ENCODE data around the gene TBCB.
A peak's percentile ranks its signal among the peaks of the same experiment; 100 is the strongest.
"Not testable (repeated sequence)": the region's sequence is repeated elsewhere in the genome, so short reads cannot be mapped to it uniquely, and the experiment has no call there.

TBCB gene

GRCh38 chr19:36115453-36116343 lies at the start of gene TBCB:
TSS of gene TBCB (plus strand) at chr19:36115468. CDS start at chr19:36115561, 93 bp downstream.
- peak; percentile 86 for DNase-seq (ENCODE audit: low read depth)

DNA sequence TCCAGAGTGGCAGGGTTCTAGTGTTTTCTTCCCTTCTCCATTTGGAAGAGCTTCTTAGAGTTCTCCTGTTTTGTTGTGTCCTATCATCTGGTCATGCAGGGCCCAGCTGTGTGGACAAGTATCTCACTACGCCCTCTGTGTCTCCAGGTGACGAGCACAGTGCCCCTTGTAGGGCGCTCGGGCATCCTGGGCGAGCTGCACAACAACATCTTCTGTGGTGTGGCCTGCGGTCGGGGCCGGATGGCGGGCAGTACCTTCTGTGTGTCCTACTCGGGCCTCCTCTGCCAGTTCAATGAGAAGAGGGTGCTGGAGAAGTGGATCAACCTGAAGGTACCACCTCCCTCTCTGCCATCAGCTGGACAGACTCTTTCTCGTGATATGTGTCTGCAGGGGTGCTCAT lies 47.6 kb upstream of the TBCB start:
- DNase-seq (ENCODE audit: low read depth), result no peak

DNA sequence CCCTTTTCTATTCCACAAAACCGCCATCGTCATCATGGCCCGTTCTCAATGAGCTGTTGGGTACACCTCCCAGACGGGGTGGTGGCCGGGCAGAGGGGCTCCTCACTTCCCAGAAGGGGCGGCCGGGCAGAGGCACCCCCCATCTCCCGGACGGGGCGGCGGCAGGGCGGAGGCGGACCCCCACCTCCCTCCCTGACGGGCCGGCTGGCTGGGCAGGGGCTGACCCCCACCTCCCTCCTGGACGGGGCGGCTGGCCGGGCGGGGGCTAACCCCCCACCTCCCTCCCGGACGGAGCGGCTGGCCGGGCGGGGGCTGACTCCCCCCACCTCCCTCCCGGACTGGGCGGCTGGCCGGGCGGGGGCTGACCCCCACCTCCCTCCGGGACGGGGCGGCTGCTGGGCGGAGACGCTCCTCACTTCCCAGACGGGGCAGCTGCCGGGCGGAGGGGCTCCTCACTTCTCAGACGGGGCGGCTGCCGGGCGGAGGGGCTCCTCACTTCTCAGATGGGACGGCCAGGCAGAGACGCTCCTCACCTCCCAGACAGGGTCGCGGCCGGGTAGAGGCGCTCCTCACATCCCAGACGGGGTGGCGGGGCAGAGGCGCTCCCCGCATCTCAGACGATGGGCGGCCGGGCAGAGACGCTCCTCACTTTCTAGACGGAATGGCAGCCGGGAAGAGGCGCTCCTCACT lies 46.3 kb upstream of the TBCB start:
- not testable (repeated sequence) for DNase-seq (ENCODE audit: low read depth)

DNA sequence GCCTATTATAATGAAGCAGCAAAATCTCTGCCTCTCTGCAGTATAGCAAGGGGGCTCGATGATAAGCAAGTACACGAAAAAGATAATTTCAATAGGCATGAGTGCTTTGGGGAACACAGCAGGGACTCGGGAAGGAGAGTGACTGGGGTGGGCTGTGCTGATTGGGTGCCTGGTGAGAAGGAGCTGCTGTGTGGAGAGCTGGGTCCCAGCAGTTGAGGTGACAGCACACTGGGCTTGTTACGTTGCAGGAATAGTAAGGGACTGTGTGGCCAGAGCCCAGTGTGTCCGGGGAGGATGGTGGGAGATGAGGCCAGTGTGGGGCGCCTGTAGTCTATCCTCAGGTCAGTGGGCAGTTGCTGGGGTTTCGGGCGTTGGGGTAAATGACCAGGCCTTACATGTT lies 43.2 kb upstream of the TBCB start:
- no peak for DNase-seq (ENCODE audit: low read depth)

- DNase-seq (ENCODE audit: low read depth), result no peak
These were observed 42.0 kb upstream of the TBCB start for GRCh38 chr19:36073121-36073876.

DNA sequence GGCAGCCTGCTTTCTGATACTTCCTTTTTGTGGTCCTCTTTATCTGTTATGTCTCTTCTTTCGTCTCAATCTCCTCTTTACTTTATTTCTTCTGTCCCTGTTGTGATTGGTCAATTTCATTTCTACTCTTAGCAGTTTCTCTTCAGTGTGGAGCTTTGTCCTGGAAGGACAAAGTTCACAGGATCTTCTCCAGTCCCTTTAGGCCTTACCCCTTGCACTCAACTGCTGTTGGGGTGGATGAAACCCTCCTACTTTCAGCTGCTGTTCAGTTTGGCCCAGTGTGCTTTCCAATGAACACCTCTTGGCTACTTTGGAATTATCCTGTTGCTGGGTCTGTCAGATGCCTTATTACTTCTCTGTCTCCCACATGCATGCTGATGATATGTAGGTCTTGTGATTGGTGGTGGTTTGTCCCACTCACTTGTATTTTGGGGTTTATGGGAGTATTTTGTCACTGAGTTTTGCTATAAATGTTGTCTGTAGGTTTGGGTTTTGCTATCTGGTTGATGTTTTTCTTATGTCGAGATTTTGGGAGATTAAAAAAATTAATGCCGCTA lies 35.8 kb upstream of the TBCB start:
- no peak for DNase-seq (ENCODE audit: low read depth)

GRCh38 chr19:36081385-36081784 lies 33.9 kb upstream of the TBCB start:
- no peak for DNase-seq (ENCODE audit: low read depth)

DNA sequence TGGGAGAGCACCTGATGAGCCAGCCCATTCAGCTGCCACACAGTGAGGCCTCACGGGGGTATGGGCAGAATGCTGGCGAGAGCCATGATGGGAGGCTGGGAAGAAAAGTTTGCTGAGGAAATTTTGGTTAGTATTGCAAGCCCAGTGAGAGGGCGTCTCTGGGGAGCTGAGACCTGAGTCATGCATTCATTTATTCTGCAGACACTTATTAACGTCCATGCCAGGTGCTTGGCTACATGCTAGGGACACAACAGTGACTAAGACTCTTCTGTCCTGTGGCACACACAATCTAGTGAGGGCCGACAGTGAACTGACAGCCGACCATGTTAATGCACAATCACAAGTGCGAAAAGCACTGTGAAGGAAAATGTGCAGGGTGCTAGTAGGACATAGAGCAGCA lies 33.4 kb upstream of the TBCB start:
- DNase-seq (ENCODE audit: low read depth), result no peak

- DNase-seq (ENCODE audit: low read depth), result no peak
These were observed 32.4 kb upstream of the TBCB start for GRCh38 chr19:36082916-36083315.

DNA sequence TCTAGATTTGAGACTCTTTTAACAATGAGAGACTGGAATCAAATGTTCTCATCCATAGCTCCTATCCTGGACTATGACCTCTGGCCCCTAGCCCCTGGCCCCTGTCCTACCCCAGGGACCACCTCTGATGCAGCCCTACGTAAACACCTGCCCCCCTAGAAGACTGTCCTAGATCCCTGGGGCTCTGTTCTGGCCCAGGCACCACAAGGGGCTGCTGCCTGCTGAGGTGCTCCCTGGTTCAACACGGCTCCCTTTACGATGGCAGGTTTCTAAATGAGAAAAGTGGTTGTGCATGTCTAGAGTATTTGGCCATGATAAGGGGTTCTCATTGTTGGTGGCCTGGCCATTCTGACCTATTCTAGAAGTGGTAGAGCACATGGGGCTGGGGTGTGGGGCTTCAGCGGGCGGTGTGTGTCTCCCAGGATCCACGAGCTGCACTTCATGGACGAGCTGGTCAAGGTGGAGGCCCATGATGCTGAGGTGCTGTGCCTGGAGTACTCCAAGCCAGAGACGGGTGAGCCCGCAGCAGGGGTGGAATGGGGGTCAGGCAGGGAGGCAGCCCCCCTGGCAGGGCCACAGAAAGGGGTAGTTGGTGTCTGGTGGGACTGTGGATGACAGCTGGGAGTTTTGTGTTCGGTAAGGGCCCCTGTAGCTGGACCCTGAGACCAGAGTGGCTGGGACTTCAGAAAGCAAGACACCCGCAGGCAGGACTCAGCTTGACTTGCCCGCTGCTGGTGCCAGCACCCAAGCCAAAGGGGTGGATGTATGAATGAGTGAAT lies 30.8 kb upstream of the TBCB start:
- no peak for DNase-seq (ENCODE audit: low read depth)

DNA sequence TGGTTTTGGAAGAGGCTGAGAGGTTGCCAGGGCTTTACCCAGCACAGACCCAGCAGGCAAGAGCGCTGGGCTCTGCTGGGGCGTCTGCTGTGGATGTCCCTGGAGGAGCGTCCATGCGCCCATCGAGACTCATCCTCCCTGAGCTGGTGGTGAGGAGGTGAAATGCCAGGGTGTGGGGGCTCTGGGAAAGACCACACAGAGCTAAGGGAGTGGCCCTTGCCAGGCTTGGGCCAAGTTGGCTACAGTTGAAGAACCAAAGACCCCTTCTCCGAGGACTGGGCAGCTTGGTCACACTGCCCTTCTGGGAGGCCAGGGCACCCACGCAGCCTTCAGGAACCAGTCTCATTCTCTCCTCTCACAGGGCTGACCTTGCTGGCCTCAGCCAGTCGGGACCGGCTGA lies 28.9 kb upstream of the TBCB start:
- no peak for DNase-seq (ENCODE audit: low read depth)

- no peak for DNase-seq (ENCODE audit: low read depth)
These were observed 25.4 kb upstream of the TBCB start for GRCh38 chr19:36089847-36090246.

DNA sequence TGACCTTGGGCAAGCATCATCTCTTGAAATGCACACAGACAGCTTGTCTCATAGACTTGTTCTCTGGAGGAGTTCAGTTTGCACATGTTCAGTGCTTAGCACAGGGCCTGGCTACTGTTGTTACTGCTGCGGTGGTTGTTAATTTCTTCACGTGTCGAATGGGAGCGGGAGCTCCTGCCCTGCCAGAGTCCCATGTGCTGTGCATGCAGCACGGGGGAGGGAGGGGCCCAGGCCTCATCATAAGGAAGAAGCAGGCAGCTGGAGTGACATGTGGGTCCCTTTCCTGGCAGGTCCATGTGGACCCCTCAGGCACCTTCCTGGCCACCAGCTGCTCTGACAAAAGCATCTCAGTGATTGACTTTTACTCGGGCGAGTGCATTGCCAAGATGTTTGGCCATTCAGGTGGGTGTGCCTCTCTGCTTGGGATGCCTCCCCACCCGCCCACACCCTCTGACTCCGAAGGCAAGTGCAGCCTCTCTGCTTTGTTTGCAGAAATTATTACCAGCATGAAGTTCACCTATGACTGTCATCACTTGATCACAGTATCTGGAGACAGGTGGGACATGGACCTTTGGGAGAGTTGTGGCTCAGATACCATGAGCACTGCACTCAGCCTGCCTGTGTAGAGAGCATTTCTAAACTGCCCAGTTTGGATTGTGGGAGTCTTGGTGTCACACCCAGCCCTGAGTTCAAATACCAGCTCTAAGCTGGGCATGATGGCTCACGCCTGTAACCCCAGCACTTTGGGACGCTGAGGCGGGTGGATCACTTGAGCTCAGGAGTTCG lies 24.2 kb upstream of the TBCB start:
- DNase-seq (ENCODE audit: low read depth), result no peak

- no peak for DNase-seq (ENCODE audit: low read depth)
These were observed 22.7 kb upstream of the TBCB start for GRCh38 chr19:36092566-36092965.

DNA sequence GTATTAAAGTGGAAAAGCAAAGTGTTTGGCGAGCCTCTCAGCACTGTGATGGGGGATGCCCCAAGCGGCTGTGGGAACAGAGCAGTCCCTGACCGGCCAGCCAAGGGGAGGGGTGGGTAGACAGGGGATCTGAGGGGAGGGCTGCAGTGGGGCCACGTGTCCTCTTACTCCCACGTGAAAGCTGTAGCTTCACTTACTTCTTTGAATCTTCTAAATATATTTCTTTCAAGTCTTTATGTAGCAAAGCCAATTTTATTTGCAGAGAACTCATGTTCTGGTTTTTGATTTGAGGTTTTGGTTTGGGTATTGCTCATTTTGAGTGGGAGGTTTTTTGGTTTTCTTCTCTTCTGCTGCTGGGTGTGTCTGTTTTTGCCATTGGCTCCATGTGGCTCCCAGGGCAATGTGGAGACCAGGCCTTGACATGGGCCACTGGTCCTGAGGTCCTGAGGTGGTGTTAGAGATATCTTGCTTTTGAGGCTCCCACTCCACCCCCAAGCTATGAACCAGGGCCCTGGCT lies 22.1 kb upstream of the TBCB start:
- no peak for DNase-seq (ENCODE audit: low read depth)

DNA sequence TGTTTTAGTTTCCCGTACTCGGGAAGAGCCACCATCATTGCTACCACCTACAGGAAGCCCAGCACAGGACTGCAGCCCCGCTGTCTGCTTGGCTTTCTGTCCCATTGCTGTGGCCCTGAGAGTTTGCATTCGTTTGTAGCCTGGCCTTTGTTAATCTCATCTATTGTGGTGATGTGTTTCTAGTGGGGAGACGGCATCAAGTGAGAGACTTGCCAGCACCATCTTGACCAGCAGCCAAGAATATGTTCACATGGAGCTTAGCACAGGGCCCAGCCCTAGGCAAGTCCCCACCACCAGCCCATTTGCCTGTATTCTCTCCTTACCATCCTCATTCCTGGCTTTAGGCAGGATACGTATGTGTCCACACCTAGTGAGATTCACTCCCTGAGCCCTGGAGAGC lies 21.6 kb upstream of the TBCB start:
- DNase-seq (ENCODE audit: low read depth), result no peak

DNA sequence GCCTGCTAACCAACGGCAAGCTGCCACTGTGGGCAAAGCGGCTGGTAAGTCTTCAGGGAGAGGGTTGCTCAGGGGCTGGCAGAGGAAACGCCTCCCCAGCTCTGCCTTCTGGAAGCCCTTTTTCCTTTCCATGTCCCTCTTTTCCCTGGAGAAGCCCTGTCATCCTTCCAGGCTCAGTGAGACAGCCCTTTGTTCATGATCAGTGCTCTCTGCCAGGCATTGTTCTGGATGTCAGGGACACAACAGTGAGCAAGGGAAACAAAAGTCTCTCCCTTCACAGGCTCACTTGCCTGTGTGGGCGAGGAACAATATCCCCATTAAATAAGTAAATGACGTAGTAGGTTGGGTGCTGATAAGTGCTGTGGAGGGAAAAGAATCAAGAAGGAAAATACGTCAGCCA lies 18.2 kb upstream of the TBCB start:
- DNase-seq (ENCODE audit: low read depth), result no peak

DNA sequence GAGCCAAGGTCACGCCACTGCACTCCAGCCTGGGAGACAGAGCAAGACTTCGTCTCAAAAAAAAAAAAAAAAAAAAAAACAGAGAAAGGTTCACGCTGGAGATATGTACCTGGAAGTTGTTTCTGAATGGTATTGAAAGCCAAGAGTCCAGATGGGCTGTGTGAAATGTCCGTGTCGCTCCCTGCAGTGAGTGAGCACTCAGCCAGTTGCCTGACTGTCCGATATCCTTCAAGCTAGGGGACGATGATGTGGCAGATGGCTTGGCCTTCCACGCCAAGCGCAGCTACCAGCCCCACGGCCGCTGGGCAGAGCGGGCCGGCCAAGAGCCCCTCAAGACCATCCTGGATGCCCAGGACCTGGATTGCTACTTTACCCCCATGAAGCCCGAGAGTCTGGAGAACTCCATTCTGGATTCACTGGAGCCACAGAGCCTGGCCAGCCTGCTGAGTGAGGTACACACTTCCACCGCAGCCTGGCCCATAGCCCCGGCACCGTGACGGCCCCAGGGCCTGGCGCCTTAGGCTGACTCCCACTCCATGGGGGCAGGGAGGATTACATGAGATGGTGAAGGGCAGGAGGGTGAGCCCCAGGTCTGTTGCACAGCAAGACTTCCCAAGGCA lies 16.0 kb upstream of the TBCB start:
- DNase-seq (ENCODE audit: low read depth), result no peak

DNA sequence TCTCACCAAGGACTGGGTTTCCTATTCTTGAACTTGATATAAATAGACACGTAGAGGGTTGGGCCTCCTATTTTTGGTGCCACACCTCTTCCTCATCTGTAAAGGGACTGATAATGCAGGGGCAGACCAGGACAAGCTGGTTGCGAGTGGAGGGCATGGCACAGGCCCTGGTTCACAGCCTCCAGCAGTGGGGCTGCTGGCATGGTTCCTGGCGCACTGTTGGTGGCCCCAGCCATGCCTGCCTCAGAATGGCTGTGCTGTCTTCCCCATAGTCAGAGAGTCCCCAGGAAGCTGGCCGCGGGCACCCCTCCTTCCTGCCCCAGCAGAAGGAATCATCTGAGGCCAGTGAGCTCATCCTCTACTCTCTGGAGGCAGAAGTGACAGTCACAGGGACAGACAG lies 14.8 kb upstream of the TBCB start:
- no peak for DNase-seq (ENCODE audit: low read depth)
